Panc1 (cell line): ENCODE data around the gene CARMIL1. TPM values are rescaled to one million over a fixed set of nuclear protein-coding genes. Genes with fewer than 3 reads are reported as not detected.

Experiments
- ATAC-seq: fragments of 200-7000 bp; cut with Tn5 transposase; 2 replicates; pipeline ENCODE4 v1.9.1; 2020; ENCODE audit warnings: mild to moderate bottlenecking, moderate library complexity
- BruUV-seq: library from RNA; stranded (reverse); fragments of 400-500 nt; replicated peaks from 2 replicates; lab custom pipeline; 2021; lab: Mats Ljungman, UMichigan
- CTCF ChIA-PET: fragments of 300-600 bp; sonication (Branson Sonifier 250); formaldehyde crosslinking; loops from one replicate; lab custom pipeline; 2022; ENCODE audit warnings: antibody characterized with exemption; lab: Charles Lee
- POLR2A ChIA-PET: fragments of 300-600 bp; sonication (Branson Sonifier 250); formaldehyde crosslinking; loops from one replicate; lab custom pipeline; 2022; ENCODE audit warnings: antibody characterized with exemption; lab: Charles Lee
- DNase-seq: peaks from one replicate; pipeline ENCODE4 v3.0.0-alpha.2; 2010; ENCODE audit warnings: low read depth, low spot score
- H3K27ac ChIP-seq: 2 replicates; pipeline ENCODE4 v1.5.1; 2011; ENCODE audit warnings: mild to moderate bottlenecking, low read length, inconsistent platforms
- H3K27me3 ChIP-seq: fragments of 200-500 bp; sonication (Bioruptor generic); 2 replicates; pipeline ENCODE4 v1.6.0; 2014; ENCODE audit warnings: low read length, inconsistent platforms; ENCODE audit not compliant: control insufficient read depth, insufficient read depth
- H3K36me3 ChIP-seq: fragments of 200-500 bp; sonication (Bioruptor generic); 2 replicates; pipeline ENCODE4 v1.5.1; 2014; ENCODE audit warnings: inconsistent platforms, mild to moderate bottlenecking, low read length, moderate library complexity; ENCODE audit not compliant: control insufficient read depth, insufficient read depth
- H3K4me1 ChIP-seq: 2 replicates; pipeline ENCODE4 v1.5.1; 2011; ENCODE audit warnings: inconsistent platforms, mild to moderate bottlenecking, low read length, moderate library complexity; ENCODE audit not compliant: control insufficient read depth, insufficient read depth
- H3K4me3 ChIP-seq, 2 experiments: 2 replicates each; pipeline ENCODE4 v1.5.1; 2011 to 2012; ENCODE audit warnings: low read depth in 2 of 2, low read length in 2 of 2, mild to moderate bottlenecking in 2 of 2, inconsistent platforms in 1 of 2, moderate library complexity in 1 of 2
- H3K9me3 ChIP-seq: fragments of 200-500 bp; sonication (Bioruptor generic); 2 replicates; pipeline ENCODE4 v1.5.1; 2014; ENCODE audit warnings: low read depth, mild to moderate bottlenecking, inconsistent platforms, low read length, moderate library complexity; ENCODE audit not compliant: control insufficient read depth, insufficient read depth
- CTCF ChIP-seq: fragments of 450-650 bp; IDR thresholded peaks from 2 replicates; pipeline ENCODE4 v1.5.1; 2017; ENCODE audit warnings: mild to moderate bottlenecking
- POLR2AphosphoS5 ChIP-seq: IDR thresholded peaks from 2 replicates; pipeline ENCODE4 v1.6.1; 2012; ENCODE audit warnings: mild to moderate bottlenecking, low read depth, low read length, moderate library complexity
- REST ChIP-seq, 2 experiments: IDR thresholded peaks; 2 replicates each; pipeline ENCODE4 v1.6.1; 2011 to 2012; ENCODE audit warnings: low read depth in 2 of 2, control low read depth in 1 of 2, low read length in 1 of 2, mild to moderate bottlenecking in 1 of 2, moderate library complexity in 1 of 2; ENCODE audit not compliant: insufficient read depth in 1 of 2
- SIN3A ChIP-seq: IDR thresholded peaks from 2 replicates; pipeline ENCODE4 v1.6.1; 2012; ENCODE audit warnings: low read depth, mild to moderate bottlenecking, low read length, moderate library complexity, borderline replicate concordance; ENCODE audit not compliant: insufficient read depth
- TCF7L2 ChIP-seq: IDR thresholded peaks from 2 replicates; pipeline ENCODE4 v1.6.1; 2011; ENCODE audit warnings: mild to moderate bottlenecking, low read depth, low read length, inconsistent platforms
- in situ Hi-C: cut with HindIII; loops from 2 replicates; pipeline ENCODE4 v1.10.0; 2016; ENCODE audit warnings: low sequenced_read_pairs, low pct_unique_long_range_greater_than_20kb
- intact Hi-C: fragments of 100-400 bp; cut with micrococcal nuclease; formaldehyde crosslinking; loops from one replicate; pipeline ENCODE4 v1.10.0; 2022; ENCODE audit not compliant: unreplicated experiment
- total RNA-seq: library from RNA; stranded (reverse); gene quantifications from one replicate; pipeline ENCODE4 v1.2.1, GENCODE V29; 2021; ENCODE audit not compliant: unreplicated experiment

Gene CARMIL1
- total RNA-seq, 1 experiment from 2014 or later, result 4.0 TPM

GRCh38 chr6:25547797-25548196, 268.6 kb downstream of the CARMIL1 start:
- TF ChIP-seq CTCF, result no peak
- no peak for TF ChIP-seq TCF7L2
- no peak for TF ChIP-seq SIN3A
- TF ChIP-seq POLR2AphosphoS5, result no peak
- no peak for TF ChIP-seq REST (IDR thresholded peaks at IDR 0.05; ENCODE audit: insufficient read depth in 1 of 2, low read depth in 2 of 2, low read length in 1 of 2)
- no peak overlapping the region for H3K4me3 ChIP-seq
- H3K27ac ChIP-seq, result no peak overlapping the region
- H3K9me3 ChIP-seq, result no peaks in the 10 kb centered on the region
- in situ Hi-C loops, result no loop called here
- H3K27me3 ChIP-seq, result peaks cover 2% of the 10 kb centered on the region; the same call in 1 of the 2 replicates
- ATAC-seq (no peak), DNase-seq (no peak)
- intact Hi-C loops, result no loop called here
- POLR2A ChIA-PET, result no interaction called here
- CTCF ChIA-PET, result no interaction called here
- no peaks in the 10 kb centered on the region for H3K36me3 ChIP-seq
- no TSS peak for BruUV-seq
- H3K4me1 ChIP-seq, result no peaks in the 10 kb centered on the region

- ATAC-seq (no peak), DNase-seq (no peak)
- CTCF ChIA-PET, result no interaction called here
- no peaks in the 10 kb centered on the region for H3K9me3 ChIP-seq
- H3K27me3 ChIP-seq, result peaks cover 2% of the 10 kb centered on the region; the same call in 1 of the 2 replicates
- POLR2A ChIA-PET, result no interaction called here
- H3K27ac ChIP-seq, result no peak overlapping the region
- H3K4me3 ChIP-seq, result no peak overlapping the region
- no TSS peak for BruUV-seq
- TF ChIP-seq REST (IDR thresholded peaks at IDR 0.05; ENCODE audit: insufficient read depth in 1 of 2, low read depth in 2 of 2, low read length in 1 of 2) (no peak), SIN3A (no peak), CTCF (no peak), POLR2AphosphoS5 (no peak), TCF7L2 (no peak)
- intact Hi-C loops, result no loop called here
- in situ Hi-C loops, result no loop called here
- H3K36me3 ChIP-seq, result no peaks in the 10 kb centered on the region
- no peaks in the 10 kb centered on the region for H3K4me1 ChIP-seq
Measured at GRCh38 chr6:25548451-25548850, 269.3 kb downstream of the CARMIL1 start.
